Posterior cingulate gyrus (tissue), 11 donors: ENCODE results near the gene RAB3D.
"Not testable (repeated sequence)": the region's sequence is repeated elsewhere in the genome, so short reads cannot be mapped to it uniquely, and the experiment has no call there.

ENCODE experiments used
- DNase-seq, 10 donors: peaks; one replicate each; pipeline versions ENCODE4 v3.0.0 to v3.0.0-alpha.2; 2020 to 2021; ENCODE audit warnings: mixed read lengths in 3 of 10
- intact Hi-C: fragments of 100-400 bp; cut with DNase I; formaldehyde crosslinking; loops from one replicate; pipeline ENCODE4 v1.15.1; 2023

RAB3D gene

GRCh38 chr19:11345122-11345803 is 5.8 kb upstream of the RAB3D start:
- intact Hi-C loops: no loop called here

GRCh38 chr19:11342429-11342828 is 3.0 kb upstream of the RAB3D start:
- intact Hi-C loops: no loop called here
- DNase-seq: no peak

More at GRCh38 chr19:11345122-11345803, 5.8 kb upstream of the RAB3D start:
- no peak for DNase-seq

GRCh38 chr19:11340099-11340467 is 626 bp upstream of the RAB3D start:
- DNase-seq, intact Hi-C loops: not testable (repeated sequence)

GRCh38 chr19:11338569-11339253 is 746 bp downstream of the RAB3D start:
- intact Hi-C loops: no loop called here
- DNase-seq: peak in 1 of 10 donors; percentile 78

GRCh38 chr19:11338121-11338520 is 1.3 kb downstream of the RAB3D start:
- peak in 1 of 10 donors; percentile 55 for DNase-seq
- intact Hi-C loops: no loop called here

GRCh38 chr19:11337080-11337479 is 2.4 kb downstream of the RAB3D start:
- intact Hi-C loops: no loop called here
- DNase-seq: peak in 1 of 10 donors; percentile 38

GRCh38 chr19:11335449-11336146 is 3.9 kb downstream of the RAB3D start:
- intact Hi-C loops: no loop called here
- peak in 1 of 10 donors; percentile 59 for DNase-seq

- intact Hi-C loops: not testable (repeated sequence)
- peak in 1 of 10 donors; percentile 35 for DNase-seq
Measured at GRCh38 chr19:11333838-11334237, 5.6 kb downstream of the RAB3D start.

- intact Hi-C loops: no loop called here
Measured at GRCh38 chr19:11332822-11333221, 6.6 kb downstream of the RAB3D start.

GRCh38 chr19:11331502-11331901 is 8.0 kb downstream of the RAB3D start:
- intact Hi-C loops: no loop called here
- DNase-seq: no peak

More at GRCh38 chr19:11332822-11333221, 6.6 kb downstream of the RAB3D start:
- peak in 1 of 10 donors; percentile 12 for DNase-seq

- intact Hi-C loops: no loop called here
- DNase-seq: peak in 1 of 10 donors; percentile 36
Measured at GRCh38 chr19:11330127-11330526, 9.3 kb downstream of the RAB3D start.

GRCh38 chr19:11325544-11325943 is 13.9 kb downstream of the RAB3D start:
- DNase-seq: peak in 1 of 10 donors; percentile 16
- intact Hi-C loops: no loop called here

- intact Hi-C loops: no loop called here
- DNase-seq: peak in 1 of 10 donors; percentile 46
Measured at GRCh38 chr19:11324748-11325389, 14.6 kb downstream of the RAB3D start.

GRCh38 chr19:11324079-11324661 is 15.3 kb downstream of the RAB3D start:
- DNase-seq: peak in 8 of 10 donors; percentile 41 to 91 (median 52)
- intact Hi-C loops: no loop called here

- peak in 1 of 10 donors; percentile 0 for DNase-seq
- intact Hi-C loops: no loop called here
Measured at GRCh38 chr19:11323601-11324078, 15.8 kb downstream of the RAB3D start.

GRCh38 chr19:11322269-11323024 is 17.0 kb downstream of the RAB3D start:
- intact Hi-C loops: no loop called here
- peak in 1 of 10 donors; percentile 6 for DNase-seq

- peak in 1 of 10 donors; percentile 72 for DNase-seq
- intact Hi-C loops: no loop called here
Measured at GRCh38 chr19:11321191-11322126, 18.0 kb downstream of the RAB3D start.

GRCh38 chr19:11320278-11320995 is 19.0 kb downstream of the RAB3D start:
- DNase-seq: peak in 1 of 10 donors; percentile 34
- intact Hi-C loops: not testable (repeated sequence)
